ENCODE measurements around the gene KRTAP25-1. TPM values are rescaled to one million over a fixed set of nuclear protein-coding genes. Genes with fewer than 3 reads are reported as not detected.

KRTAP25-1 gene
- total and polyA plus RNA-seq, 2 of the 4 experiments (the other 2 are of a cell fraction): not detected

- no peak overlapping the region for H3K18ac ChIP-seq (ENCODE audit: low read depth, low read length)
- H3K23ac ChIP-seq (ENCODE audit: low read depth, low read length): no peak overlapping the region
- no TSS peak for BruUV-seq (replicated peaks)
- TF ChIP-seq RAD21 (IDR thresholded peaks at IDR 0.05; ENCODE audit: low read length): no peak
- no peak for TF ChIP-seq RFX5 (IDR thresholded peaks at IDR 0.05; ENCODE audit: low read depth, low read length)
- TF ChIP-seq CHD1 (IDR thresholded peaks at IDR 0.05; ENCODE audit: low read depth, low read length): no peak
- TF ChIP-seq FOS (IDR thresholded peaks at IDR 0.05; ENCODE audit: low read depth, low read length): no peak
- no peak for TF ChIP-seq CTCF (conservative IDR thresholded peaks at IDR 0.05; ENCODE audit: low read depth, low read length)
- no peak for TF ChIP-seq MXI1 (IDR thresholded peaks at IDR 0.05; ENCODE audit: borderline replicate concordance, low read depth, low read length)
- TF ChIP-seq POLR2A (IDR thresholded peaks at IDR 0.05; ENCODE audit: low read depth, low read length): no peak
- no peak for TF ChIP-seq ELK1 (IDR thresholded peaks at IDR 0.05; ENCODE audit: borderline replicate concordance, low read depth, low read length)
- TF ChIP-seq NFE2L2 (IDR thresholded peaks at IDR 0.05; ENCODE audit: low read depth, low read length): no peak
- TF ChIP-seq CEBPB (IDR thresholded peaks at IDR 0.05; ENCODE audit: low read depth, low read length): no peak
- no peak for TF ChIP-seq SMC3 (IDR thresholded peaks at IDR 0.05; ENCODE audit: low read depth, low read length)
- no peak for TF ChIP-seq USF2 (IDR thresholded peaks at IDR 0.05; ENCODE audit: low read depth, low read length)
- TF ChIP-seq MAFK (IDR thresholded peaks at IDR 0.05; ENCODE audit: low read depth, low read length): no peak
- no peak for TF ChIP-seq BHLHE40 (IDR thresholded peaks at IDR 0.05; ENCODE audit: low read depth, low read length)
- TF ChIP-seq RCOR1 (IDR thresholded peaks at IDR 0.05; ENCODE audit: insufficient replicate concordance, low read length): no peak
- TF ChIP-seq MAZ (IDR thresholded peaks at IDR 0.05; ENCODE audit: borderline replicate concordance, low read depth, low read length): no peak
- H2BK15ac ChIP-seq (ENCODE audit: low read depth, low read length): no peak overlapping the region
- H2AK9ac ChIP-seq (replicated peaks; ENCODE audit: low read depth, low read length, poor library complexity): no peak overlapping the region
- no peak overlapping the region for H3K4me3 ChIP-seq (ENCODE audit: insufficient read depth, low read depth, low read length)
- no peak overlapping the region for H2BK5ac ChIP-seq (ENCODE audit: low read depth, low read length, poor library complexity, severe bottlenecking)
- H2AK5ac ChIP-seq (ENCODE audit: low read depth, low read length): no peak overlapping the region
- H3K56ac ChIP-seq (ENCODE audit: extremely low read depth, insufficient read depth, low read length): no peak overlapping the region
- ATAC-seq (ENCODE audit: low read depth): no peak
- H3K4me1 ChIP-seq (ENCODE audit: control insufficient read depth, insufficient read depth, low read length): no peaks in the 10 kb centered on the region
- no peak overlapping the region for H4K91ac ChIP-seq (ENCODE audit: insufficient read depth, low read depth, low read length)
- no peak for DNase-seq
- H3K4me2 ChIP-seq (ENCODE audit: low read depth, low read length): no peak overlapping the region
- no peak overlapping the region for H3K4ac ChIP-seq (ENCODE audit: low read depth, low read length)
- no peak overlapping the region for H4K5ac ChIP-seq (ENCODE audit: low read depth, low read length)
- in situ Hi-C loops (cut with MboI; ENCODE audit: low sequenced_read_pairs) (no loop called here), dilution Hi-C loops (cut with HindIII; ENCODE audit: low sequenced_read_pairs, unreplicated experiment) (no loop called here), intact Hi-C loops (cut with micrococcal nuclease) (no loop called here)
- H3K27me3 ChIP-seq (ENCODE audit: control insufficient read depth, insufficient read depth, low read length): no peaks in the 10 kb centered on the region
- H4K20me1 ChIP-seq (ENCODE audit: insufficient read depth, low read length): no peaks in the 10 kb centered on the region
- H3K79me1 ChIP-seq (ENCODE audit: low read depth in 1 of 2, low read length in 2 of 2): no peaks in the 10 kb centered on the region
- ChIA-PET POLR2A (ENCODE audit: unreplicated experiment) (no interaction called here), CTCF (no interaction called here)
- H3K9me1 ChIP-seq (ENCODE audit: insufficient read depth, low read length): no peaks in the 10 kb centered on the region
- H4K8ac ChIP-seq (ENCODE audit: low read depth in 2 of 2, low read length in 2 of 2): no peak overlapping the region
- H3K36me3 ChIP-seq (ENCODE audit: control insufficient read depth, insufficient read depth, low read length): no peaks in the 10 kb centered on the region
- whole genome bisulfite sequencing, 2 experiments (ENCODE audit: extremely low coverage in 2 of 2, insufficient read length in 1 of 2): no CpG with 5 or more reads among the region's 2 CpGs
- H3K27ac ChIP-seq (ENCODE audit: insufficient read depth, low read length): no peak overlapping the region
- no peak overlapping the region for H3K14ac ChIP-seq (replicated peaks; ENCODE audit: low read depth, low read length)
- H3K9ac ChIP-seq (ENCODE audit: low read depth, low read length): no peak overlapping the region
- H2AFZ ChIP-seq (replicated peaks; ENCODE audit: low read length, poor library complexity): no peak overlapping the region
- H2BK120ac ChIP-seq (ENCODE audit: low read depth, low read length): no peak overlapping the region
- peaks cover 4% of the 10 kb centered on the region; the same call in 1 of the 2 replicates for H3K9me3 ChIP-seq (ENCODE audit: control insufficient read depth, insufficient read depth, low read length)
- H2BK20ac ChIP-seq (ENCODE audit: low read depth, low read length): no peak overlapping the region
Observed at GRCh38 chr21:30306884-30307283, 17.6 kb upstream of the KRTAP25-1 start.

Measured in IMR-90 (cell line).